Measurements from ENCODE around the gene RPL23. TPM values are rescaled to one million over a fixed set of nuclear protein-coding genes. Genes with fewer than 3 reads are reported as not detected.

RPL23 gene
- total RNA-seq, 2 experiments from 2014 or later: 1,908 to 1,957 TPM

DNA sequence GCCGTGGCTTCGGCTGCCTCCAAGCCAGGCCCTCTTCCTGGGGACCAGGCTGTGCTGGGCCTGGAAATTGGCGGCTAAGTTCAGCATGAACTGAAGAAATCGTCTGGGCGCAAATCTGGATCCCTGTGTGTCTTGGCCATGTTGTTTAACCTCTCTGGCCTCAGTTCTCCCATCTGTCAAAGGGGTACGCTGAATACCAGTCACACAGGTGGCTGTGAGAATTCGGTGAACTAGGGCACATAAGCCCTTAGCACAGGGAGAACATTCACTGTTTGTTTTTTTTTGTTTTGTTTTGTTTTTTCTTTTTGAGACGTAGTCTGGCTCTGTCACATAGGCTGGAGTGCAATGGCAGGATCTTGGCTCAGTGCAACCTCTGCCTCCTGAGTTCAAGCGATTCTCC lies 35.3 kb upstream of the RPL23 start:
- intact Hi-C loops (cut with micrococcal nuclease): no loop called here
- POLR2A ChIA-PET: interaction anchor here (2.0 to 6.1 kb wide), 2 partner anchors 11 to 36 kb away, joined by 7 to 53 read pairs; no protein-coding TSS in a partner anchor
- H3K27ac Mint-ChIP-seq: peak overlapping the region; percentile 46
- peaks cover 88% of the 10 kb centered on the region for H3K4me1 Mint-ChIP-seq (ENCODE audit: low read depth)
- peaks cover 61% of the 10 kb centered on the region for H3K36me3 Mint-ChIP-seq (ENCODE audit: low read depth)
- CTCF ChIA-PET: interaction anchor here (1.1 kb wide), 1 partner anchor 9 kb away, joined by 3 read pairs; no protein-coding TSS in a partner anchor
- no peak for DNase-seq
- no peak for ATAC-seq
- H3K4me3 Mint-ChIP-seq: no peak overlapping the region
- no peaks in the 10 kb centered on the region for H3K27me3 Mint-ChIP-seq
- no peaks in the 10 kb centered on the region for H3K9me3 Mint-ChIP-seq
- TF ChIP-seq, protein P1, sequence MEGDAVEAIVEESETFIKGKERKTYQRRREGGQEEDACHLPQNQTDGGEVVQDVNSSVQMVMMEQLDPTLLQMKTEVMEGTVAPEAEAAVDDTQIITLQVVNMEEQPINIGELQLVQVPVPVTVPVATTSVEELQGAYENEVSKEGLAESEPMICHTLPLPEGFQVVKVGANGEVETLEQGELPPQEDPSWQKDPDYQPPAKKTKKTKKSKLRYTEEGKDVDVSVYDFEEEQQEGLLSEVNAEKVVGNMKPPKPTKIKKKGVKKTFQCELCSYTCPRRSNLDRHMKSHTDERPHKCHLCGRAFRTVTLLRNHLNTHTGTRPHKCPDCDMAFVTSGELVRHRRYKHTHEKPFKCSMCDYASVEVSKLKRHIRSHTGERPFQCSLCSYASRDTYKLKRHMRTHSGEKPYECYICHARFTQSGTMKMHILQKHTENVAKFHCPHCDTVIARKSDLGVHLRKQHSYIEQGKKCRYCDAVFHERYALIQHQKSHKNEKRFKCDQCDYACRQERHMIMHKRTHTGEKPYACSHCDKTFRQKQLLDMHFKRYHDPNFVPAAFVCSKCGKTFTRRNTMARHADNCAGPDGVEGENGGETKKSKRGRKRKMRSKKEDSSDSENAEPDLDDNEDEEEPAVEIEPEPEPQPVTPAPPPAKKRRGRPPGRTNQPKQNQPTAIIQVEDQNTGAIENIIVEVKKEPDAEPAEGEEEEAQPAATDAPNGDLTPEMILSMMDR (IDR thresholded peaks at IDR 0.05): no peak

- no peak overlapping the region for H3K4me3 Mint-ChIP-seq
- TF ChIP-seq, protein P1 (IDR thresholded peaks at IDR 0.05): no peak
- DNase-seq (no peak), ATAC-seq (no peak)
- intact Hi-C loops (cut with micrococcal nuclease): no loop called here
- H3K27me3 Mint-ChIP-seq: no peaks in the 10 kb centered on the region
- ChIA-PET POLR2A (interaction anchor here (1.6 to 8.1 kb wide), 5 partner anchors 9 to 34 kb away, joined by 5 to 91 read pairs (median 9); partner anchors contain the start of genes LASP1 and RPL23), CTCF (interaction anchor here (1.3 to 2.3 kb wide), 4 partner anchors 15 to 97 kb away, joined by 3 to 9 read pairs (median 6); no protein-coding TSS in a partner anchor)
- no peaks in the 10 kb centered on the region for H3K9me3 Mint-ChIP-seq
- peaks cover 86% of the 10 kb centered on the region for H3K4me1 Mint-ChIP-seq (ENCODE audit: low read depth)
- peaks cover 65% of the 10 kb centered on the region for H3K36me3 Mint-ChIP-seq (ENCODE audit: low read depth)
- peak overlapping the region; percentile 69 for H3K27ac Mint-ChIP-seq
Measured at GRCh38 chr17:38886643-38887010, 33.1 kb upstream of the RPL23 start.

DNA sequence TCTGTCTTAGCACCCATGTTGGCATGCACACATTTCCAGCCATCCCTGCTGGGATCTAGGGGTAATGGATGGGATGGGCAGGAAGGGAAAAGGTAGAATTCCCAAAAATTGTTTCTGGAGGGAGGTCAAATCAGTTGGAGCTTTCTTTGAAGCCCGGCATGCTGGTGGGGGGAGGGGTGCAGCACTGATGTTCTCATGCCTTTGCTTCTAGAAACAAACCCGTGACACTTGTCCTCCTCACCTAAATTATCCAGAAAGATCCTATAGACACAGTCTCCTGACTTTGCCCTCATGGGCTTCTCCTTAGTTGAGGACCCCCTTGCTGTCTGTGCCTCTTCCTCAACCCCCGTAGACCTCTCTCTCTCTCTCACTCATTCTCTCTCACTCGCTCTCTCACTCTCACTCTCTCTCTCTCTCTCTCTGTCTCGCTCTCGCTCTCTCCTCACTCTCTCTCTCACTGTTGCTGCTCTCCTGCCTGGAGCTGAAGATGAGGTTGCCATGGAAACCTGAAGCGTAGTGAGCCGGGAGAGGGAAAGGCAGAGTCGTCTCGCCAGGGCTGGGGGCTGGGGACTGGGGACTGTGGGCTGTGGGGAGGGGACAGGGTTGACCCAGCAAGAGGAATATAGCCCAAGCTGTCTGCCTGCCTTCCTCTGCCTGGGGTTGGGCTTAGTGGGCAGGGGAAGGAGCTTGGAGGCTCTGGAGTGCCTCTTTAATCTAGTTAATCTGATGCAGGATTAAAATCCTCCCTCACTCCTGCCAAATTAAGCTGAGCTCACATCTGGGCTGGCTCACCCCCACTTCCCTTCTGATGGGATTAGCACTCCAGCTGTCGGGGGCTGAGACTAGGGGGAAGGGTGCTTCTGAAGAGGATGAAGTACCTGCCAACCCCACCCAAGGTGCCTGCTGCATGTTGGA lies 32.5 kb upstream of the RPL23 start:
- Mint-ChIP-seq H3K36me3 (ENCODE audit: low read depth) (peaks cover 67% of the 10 kb centered on the region), H3K27me3 (no peaks in the 10 kb centered on the region), H3K27ac (peak overlapping the region; percentile 43), H3K4me1 (ENCODE audit: low read depth) (peaks cover 86% of the 10 kb centered on the region), H3K9me3 (no peaks in the 10 kb centered on the region), H3K4me3 (peak overlapping the region; percentile 12)
- ChIA-PET POLR2A (interaction anchor here (0.6 to 8.1 kb wide), 11 partner anchors 8 to 405 kb away, joined by 3 to 91 read pairs (median 6); partner anchors contain the start of genes LASP1 and RPL23), CTCF (interaction anchor here (1.0 to 2.7 kb wide), 9 partner anchors 8 to 97 kb away, joined by 3 to 9 read pairs (median 4); no protein-coding TSS in a partner anchor)
- TF ChIP-seq, protein P1 (IDR thresholded peaks at IDR 0.05): no peak
- DNase-seq: no peak
- intact Hi-C loops (cut with micrococcal nuclease): no loop called here
- ATAC-seq: no peak

DNA sequence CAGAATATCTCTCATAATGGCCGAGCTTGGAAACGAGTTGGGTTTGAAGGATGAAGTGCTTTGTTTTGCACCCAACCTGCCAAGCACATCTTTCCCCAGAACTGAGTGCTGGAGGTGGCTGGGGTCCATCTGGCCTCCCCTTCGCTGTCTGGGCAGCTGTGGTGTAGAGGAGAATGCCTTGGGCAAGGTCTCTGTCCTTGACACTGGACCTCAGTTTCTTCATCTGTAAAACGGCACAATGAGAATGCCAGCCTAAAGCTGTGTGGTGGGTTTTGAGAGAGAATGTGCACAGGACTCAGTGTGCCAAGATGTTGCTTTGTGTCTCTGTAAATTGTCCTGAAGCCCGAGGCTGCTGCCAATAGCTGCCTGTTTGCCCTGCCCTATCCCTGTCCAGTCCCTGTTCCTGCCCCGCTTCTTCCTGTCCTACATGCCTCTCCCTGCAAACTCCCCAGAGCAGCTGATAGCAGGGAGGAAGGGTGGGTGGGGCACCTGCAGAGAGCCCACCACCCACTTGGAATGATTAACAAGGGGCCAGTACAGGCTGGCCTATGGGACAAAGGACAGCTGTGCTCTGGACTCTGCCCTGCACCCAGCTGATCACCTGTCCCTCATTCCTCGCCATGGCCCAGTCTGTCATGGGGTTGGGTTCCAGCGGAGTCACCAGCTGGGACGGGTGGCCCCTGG lies 31.7 kb upstream of the RPL23 start:
- intact Hi-C loops (cut with micrococcal nuclease): no loop called here
- peaks cover 72% of the 10 kb centered on the region for H3K36me3 Mint-ChIP-seq (ENCODE audit: low read depth)

More for the DNA sequence above, 31.7 kb upstream of the RPL23 start:
- ChIA-PET POLR2A (interaction anchor here (0.6 to 8.1 kb wide), 11 partner anchors 8 to 404 kb away, joined by 3 to 91 read pairs (median 5); partner anchors contain the start of genes LASP1 and LASP1NB), CTCF (interaction anchor here (1.0 to 2.7 kb wide), 9 partner anchors 9 to 98 kb away, joined by 3 to 9 read pairs (median 4); no protein-coding TSS in a partner anchor)
- TF ChIP-seq, protein P1 (IDR thresholded peaks at IDR 0.05): no peak
- ATAC-seq: no peak
- H3K9me3 Mint-ChIP-seq: no peaks in the 10 kb centered on the region
- peak overlapping the region; percentile 16 for H3K4me3 Mint-ChIP-seq
- no peak for DNase-seq
- peaks cover 86% of the 10 kb centered on the region for H3K4me1 Mint-ChIP-seq (ENCODE audit: low read depth)
- peak overlapping the region; percentile 48 for H3K27ac Mint-ChIP-seq
- H3K27me3 Mint-ChIP-seq: no peaks in the 10 kb centered on the region
